Measurements from ENCODE around the gene VDAC1.

- no peak for TF ChIP-seq CTCF (IDR thresholded peaks at IDR 0.05; ENCODE audit: low read depth, low read length, poor library complexity, severe bottlenecking)
- no peak for TF ChIP-seq EZH2phosphoT487 (IDR thresholded peaks at IDR 0.05; ENCODE audit: borderline replicate concordance, low read length)
Observed at GRCh38 chr5:133936651-133937015, 68.1 kb downstream of the VDAC1 start.
